Measurements from ENCODE around the gene FHOD1. TPM values are rescaled to one million over a fixed set of nuclear protein-coding genes. Genes with fewer than 3 reads are reported as not detected.

FHOD1 gene
- total and polyA plus RNA-seq, 9 of the 15 experiments (the other 6 are each of a cell fraction or from before 2014, with no cell fraction given): 18.7 to 126 (median 32.3) TPM

- TF ChIP-seq ARID3A (IDR thresholded peaks at IDR 0.05; ENCODE audit: borderline replicate concordance, low read depth, low read length) (no peak), ZKSCAN8 (CRISPR knock-in tag; IDR thresholded peaks at IDR 0.05) (no peak), CHD4 (IDR thresholded peaks at IDR 0.05; ENCODE audit: insufficient read depth, insufficient replicate concordance, low read depth, low read length, poor library complexity, severe bottlenecking) (no peak), CREBBP (IDR thresholded peaks at IDR 0.05; ENCODE audit: low read depth, low read length) (no peak), ZNF184 (CRISPR knock-in tag; IDR thresholded peaks at IDR 0.05) (no peak), ZC3H11A (IDR thresholded peaks at IDR 0.05; ENCODE audit: low read depth, low read length) (no peak), CREB5 (CRISPR knock-in tag; IDR thresholded peaks at IDR 0.05) (no peak), SMARCB1 (IDR thresholded peaks at IDR 0.05; ENCODE audit: insufficient read length, low read depth) (no peak), POLR3G (IDR thresholded peaks at IDR 0.05; ENCODE audit: extremely low read depth, insufficient read length, insufficient replicate concordance) (no peak), CLOCK (CRISPR knock-in tag; IDR thresholded peaks at IDR 0.05; ENCODE audit: borderline replicate concordance) (no peak), HEY1 (CRISPR knock-in tag; IDR thresholded peaks at IDR 0.05; ENCODE audit: borderline replicate concordance) (no peak), CHD2 (IDR thresholded peaks at IDR 0.05; ENCODE audit: low read depth, low read length) (no peak)
- TF ChIP-seq, protein P1, sequence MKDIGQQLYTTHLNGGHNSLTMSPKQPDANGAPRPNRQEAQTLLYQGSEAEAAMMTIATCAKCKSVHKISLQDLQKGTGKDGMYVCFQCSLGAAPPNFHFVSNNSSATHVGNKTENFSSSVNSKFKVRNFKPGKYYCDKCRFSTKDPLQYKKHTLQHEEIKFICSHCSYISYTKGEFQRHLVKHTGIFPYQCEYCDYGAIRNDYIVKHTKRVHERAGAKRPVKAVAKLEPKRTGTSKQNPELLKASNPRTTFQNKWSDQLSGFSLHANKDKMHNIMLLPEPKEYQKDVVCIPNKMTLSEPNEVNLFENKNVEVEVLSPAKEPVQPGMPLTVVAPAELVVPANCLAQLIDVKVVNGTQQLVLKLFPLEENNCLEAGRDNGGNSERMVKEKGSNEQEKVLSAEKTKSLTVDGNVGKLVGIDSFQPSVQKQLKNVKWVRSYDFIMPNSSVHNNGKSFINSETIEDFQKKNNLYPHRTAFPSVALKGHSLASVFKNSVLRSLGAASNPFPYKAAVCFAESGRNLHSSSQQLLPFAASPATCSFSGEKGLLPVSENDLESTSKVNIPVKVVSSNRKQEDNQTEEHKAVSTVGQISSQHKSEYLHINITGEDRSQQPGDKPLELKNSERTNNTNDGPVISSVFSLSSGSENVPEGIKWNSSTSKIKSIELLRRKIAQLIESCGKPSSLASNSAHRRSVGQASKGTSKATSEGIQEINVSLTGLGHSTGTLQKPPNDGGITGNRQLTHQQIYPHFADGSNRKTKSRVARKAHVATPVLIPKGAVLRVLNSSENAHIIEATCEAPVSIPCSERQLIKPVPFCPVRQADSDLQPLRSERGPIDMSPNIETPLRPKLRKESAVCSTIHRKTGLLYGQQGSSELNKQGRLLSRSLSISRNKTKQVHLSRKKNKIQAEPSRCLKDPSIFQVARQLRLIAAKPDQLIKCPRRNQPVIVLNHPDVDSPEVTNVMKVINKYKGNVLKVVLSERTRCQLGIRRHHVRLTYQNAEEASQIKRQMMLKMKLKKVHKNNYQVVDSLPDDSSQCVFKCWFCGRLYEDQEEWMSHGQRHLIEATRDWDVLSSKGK (CRISPR knock-in tag; IDR thresholded peaks at IDR 0.05): no peak
- TF ChIP-seq, protein P2, sequence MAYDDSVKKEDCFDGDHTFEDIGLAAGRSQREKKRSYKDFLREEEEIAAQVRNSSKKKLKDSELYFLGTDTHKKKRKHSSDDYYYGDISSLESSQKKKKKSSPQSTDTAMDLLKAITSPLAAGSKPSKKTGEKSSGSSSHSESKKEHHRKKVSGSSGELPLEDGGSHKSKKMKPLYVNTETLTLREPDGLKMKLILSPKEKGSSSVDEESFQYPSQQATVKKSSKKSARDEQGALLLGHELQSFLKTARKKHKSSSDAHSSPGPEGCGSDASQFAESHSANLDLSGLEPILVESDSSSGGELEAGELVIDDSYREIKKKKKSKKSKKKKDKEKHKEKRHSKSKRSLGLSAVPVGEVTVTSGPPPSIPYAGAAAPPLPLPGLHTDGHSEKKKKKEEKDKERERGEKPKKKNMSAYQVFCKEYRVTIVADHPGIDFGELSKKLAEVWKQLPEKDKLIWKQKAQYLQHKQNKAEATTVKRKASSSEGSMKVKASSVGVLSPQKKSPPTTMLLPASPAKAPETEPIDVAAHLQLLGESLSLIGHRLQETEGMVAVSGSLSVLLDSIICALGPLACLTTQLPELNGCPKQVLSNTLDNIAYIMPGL (CRISPR knock-in tag; IDR thresholded peaks at IDR 0.05): no peak
These were observed 56.6 kb downstream of the FHOD1 start (continued) for GRCh38 chr16:67190448-67191399.

All from K562 (cell line).